IPS-18a (cell line): ENCODE data around the gene KIF5B.
A peak's percentile ranks its signal among the peaks of the same experiment; 100 is the strongest.
"Not testable (repeated sequence)": the region's sequence is repeated elsewhere in the genome, so short reads cannot be mapped to it uniquely, and the experiment has no call there.

ENCODE experiments used
- H3K27ac ChIP-seq: one replicate; pipeline ENCODE4 v1.5.1; 2013; ENCODE audit warnings: low read length
- H3K27me3 ChIP-seq: one replicate; pipeline ENCODE4 v1.6.1; 2013; ENCODE audit warnings: mild to moderate bottlenecking, low read length; ENCODE audit not compliant: control insufficient read depth, insufficient read depth
- H3K36me3 ChIP-seq: one replicate; pipeline ENCODE4 v1.6.1; 2013; ENCODE audit warnings: low read depth, low read length; ENCODE audit not compliant: control insufficient read depth
- H3K4me1 ChIP-seq: one replicate; pipeline ENCODE4 v1.6.1; 2013; ENCODE audit warnings: low read depth, low read length; ENCODE audit not compliant: control insufficient read depth
- H3K4me3 ChIP-seq: one replicate; pipeline ENCODE4 v1.5.1; 2013; ENCODE audit warnings: low read length
- H3K9ac ChIP-seq: one replicate; pipeline ENCODE4 v1.6.1; 2013; ENCODE audit warnings: mild to moderate bottlenecking, low read length, moderate library complexity
- H3K9me3 ChIP-seq: one replicate; pipeline ENCODE4 v1.6.1; 2013; ENCODE audit warnings: low read depth, low read length; ENCODE audit not compliant: control insufficient read depth

KIF5B gene

DNA sequence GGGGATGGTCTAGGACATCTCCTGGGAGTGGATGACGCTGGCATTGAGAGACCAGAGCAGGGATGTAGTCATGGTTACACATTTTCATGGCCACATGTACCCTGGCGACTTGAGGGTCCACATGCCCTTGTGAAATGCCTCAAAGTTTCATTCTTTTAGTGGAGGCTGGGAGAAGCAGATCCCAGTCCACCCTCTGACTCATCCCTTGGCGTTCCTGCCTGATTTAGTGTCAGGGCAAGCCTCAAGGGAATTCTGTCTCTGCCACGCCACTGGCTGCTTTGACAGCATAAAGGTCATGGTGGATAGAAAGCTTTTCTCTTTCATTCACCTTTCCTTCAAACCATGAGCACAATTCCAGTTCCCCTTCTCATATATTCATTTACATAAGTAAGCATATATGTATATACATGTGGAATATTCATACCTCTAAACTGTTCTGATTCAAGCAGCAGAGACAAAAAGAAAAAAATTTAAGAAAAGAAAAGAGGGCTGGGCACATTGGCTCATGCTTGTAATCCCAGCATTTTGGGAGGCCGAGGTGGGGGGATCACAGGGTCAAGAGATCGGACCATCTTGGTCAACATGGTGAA is 21.8 kb upstream of the KIF5B start:
- Histone ChIP-seq H3K36me3 (no peaks in the 10 kb centered on the region), H3K4me1 (no peaks in the 10 kb centered on the region), H3K9ac (no peak overlapping the region), H3K9me3 (no peaks in the 10 kb centered on the region), H3K4me3 (no peak overlapping the region), H3K27me3 (no peaks in the 10 kb centered on the region), H3K27ac (no peak overlapping the region)

DNA sequence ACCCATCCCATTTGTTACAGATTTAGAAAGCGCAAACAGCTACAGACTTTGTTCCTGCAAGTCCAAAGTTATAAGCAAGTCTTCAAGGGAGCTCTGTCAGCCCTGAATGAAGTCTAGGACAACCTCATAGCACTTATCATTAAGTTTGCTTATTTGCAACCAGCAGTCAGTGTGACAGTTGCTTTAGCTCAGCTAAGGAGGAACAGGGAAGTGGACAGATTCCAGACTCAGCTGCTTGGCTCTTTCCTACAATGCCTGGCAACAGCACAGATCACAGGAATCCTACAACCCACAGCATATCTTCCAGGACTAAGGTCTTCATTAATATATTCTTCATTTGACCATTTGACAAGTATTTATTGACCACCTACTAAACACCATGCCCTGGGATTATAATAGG is 17.4 kb upstream of the KIF5B start:
- H3K9me3 ChIP-seq, result no peaks in the 10 kb centered on the region
- H3K4me1 ChIP-seq, result peaks cover 6% of the 10 kb centered on the region
- H3K36me3 ChIP-seq, result no peaks in the 10 kb centered on the region
- no peak overlapping the region for H3K9ac ChIP-seq
- H3K27me3 ChIP-seq, result peaks cover 4% of the 10 kb centered on the region
- H3K4me3 ChIP-seq, result no peak overlapping the region
- H3K27ac ChIP-seq, result no peak overlapping the region

DNA sequence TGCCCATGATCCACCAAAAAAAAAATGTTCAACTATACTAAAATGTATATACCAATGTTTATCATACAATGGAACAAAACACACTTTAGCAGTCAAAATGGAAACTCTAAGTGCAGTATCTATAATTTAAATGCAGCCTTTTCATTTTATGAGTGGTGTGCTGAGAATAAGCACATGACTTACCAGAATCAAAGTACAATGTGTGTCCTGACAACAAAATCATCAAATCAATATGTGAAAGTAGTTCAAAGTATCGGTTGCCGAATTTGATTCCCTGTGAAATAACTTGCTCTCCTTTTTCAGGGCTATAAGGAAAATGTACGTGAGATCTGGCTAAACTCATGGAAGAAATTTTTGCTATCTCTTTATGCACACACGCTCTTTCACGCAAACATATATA is 16.9 kb upstream of the KIF5B start:
- Histone ChIP-seq H3K4me3 (no peak overlapping the region), H3K27me3 (peaks cover 4% of the 10 kb centered on the region), H3K9ac (no peak overlapping the region), H3K4me1 (peaks cover 6% of the 10 kb centered on the region), H3K9me3 (no peaks in the 10 kb centered on the region), H3K27ac (no peak overlapping the region), H3K36me3 (no peaks in the 10 kb centered on the region)

DNA sequence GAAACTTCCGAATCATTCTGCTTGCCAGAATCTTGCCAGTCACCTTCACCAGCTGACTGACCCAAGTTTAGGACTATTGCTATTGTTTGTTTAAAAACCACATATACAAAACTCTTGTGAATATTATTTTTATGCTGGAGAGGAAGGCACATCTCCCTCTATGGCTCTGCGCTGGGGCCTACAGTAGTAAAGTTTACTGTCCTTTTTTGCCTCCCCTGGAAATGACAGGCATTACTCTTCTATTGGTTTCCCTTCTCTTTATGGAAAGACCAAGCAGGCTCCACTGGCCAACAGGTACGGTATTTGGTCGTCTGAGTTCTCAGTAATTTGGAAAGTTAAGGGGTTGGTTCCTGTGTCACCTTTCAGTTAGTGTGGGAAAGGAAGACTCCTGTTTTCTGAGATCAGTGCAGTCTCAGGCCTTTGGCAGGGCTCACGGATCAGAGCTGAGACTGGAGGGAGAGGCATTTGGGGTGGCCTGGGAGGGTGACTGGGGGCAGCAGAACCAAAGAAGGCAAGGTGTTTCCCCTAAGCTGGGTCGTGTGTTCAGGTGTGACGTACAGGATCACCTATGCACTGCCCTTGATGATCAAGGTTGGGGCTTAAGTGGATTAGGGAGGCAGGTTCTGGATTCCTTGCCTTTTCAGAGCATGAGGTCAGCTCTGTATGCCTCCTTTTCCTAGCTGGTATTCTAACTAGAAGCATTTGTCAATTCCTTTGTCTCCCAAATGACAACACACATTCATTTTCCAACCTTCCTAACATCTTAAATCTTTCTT is 16.0 kb upstream of the KIF5B start:
- Histone ChIP-seq H3K36me3 (no peaks in the 10 kb centered on the region), H3K9ac (no peak overlapping the region), H3K27me3 (peaks cover 4% of the 10 kb centered on the region), H3K4me3 (no peak overlapping the region), H3K9me3 (no peaks in the 10 kb centered on the region), H3K4me1 (peaks cover 6% of the 10 kb centered on the region), H3K27ac (no peak overlapping the region)

DNA sequence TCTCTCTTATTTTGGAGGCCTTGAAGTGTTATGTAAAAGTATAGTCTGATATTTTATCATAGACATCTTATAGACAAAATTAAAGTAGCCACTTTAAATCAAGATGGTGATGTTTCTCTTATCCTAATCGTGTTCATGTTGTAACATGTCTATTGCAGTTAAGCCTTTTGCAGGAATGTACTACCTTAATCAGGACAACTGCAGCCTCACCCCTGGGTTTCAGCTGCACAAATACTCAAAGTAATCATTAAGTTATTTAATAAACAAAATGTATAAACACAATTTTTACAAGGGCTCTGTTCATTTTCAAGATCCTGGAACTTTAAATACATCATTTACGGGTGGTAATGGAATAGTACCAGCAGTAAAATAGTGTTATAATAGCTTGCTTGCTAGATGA is 14.4 kb upstream of the KIF5B start:
- H3K9ac ChIP-seq, result no peak overlapping the region
- peaks cover 4% of the 10 kb centered on the region for H3K27me3 ChIP-seq
- peaks cover 6% of the 10 kb centered on the region for H3K4me1 ChIP-seq
- H3K36me3 ChIP-seq, result no peaks in the 10 kb centered on the region
- H3K27ac ChIP-seq, result no peak overlapping the region
- H3K9me3 ChIP-seq, result no peaks in the 10 kb centered on the region
- H3K4me3 ChIP-seq, result no peak overlapping the region

DNA sequence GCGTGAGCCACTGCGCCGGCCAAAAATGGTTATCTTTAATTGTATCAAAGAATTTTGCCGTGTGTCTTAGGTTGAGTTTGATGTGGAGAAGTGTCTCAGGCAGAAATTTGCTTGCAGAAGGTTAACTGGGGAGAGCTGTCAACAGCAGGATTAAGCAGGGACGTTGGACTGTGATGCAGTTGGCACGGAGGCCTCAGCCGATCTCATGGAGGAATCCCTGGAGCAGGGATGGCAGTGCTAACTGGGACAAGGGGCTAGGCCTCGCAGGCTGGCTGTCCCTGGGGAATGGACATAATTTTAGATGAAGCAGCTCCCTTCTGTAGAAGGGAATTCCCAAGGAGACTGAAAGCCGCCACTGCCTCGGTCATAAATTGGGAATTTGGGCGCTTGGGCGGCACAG is 12.3 kb upstream of the KIF5B start:
- no peaks in the 10 kb centered on the region for H3K36me3 ChIP-seq
- H3K9me3 ChIP-seq, result no peaks in the 10 kb centered on the region
- no peak overlapping the region for H3K27ac ChIP-seq
- peaks cover 4% of the 10 kb centered on the region for H3K27me3 ChIP-seq
- H3K4me1 ChIP-seq, result peaks cover 6% of the 10 kb centered on the region
- H3K9ac ChIP-seq, result no peak overlapping the region
- H3K4me3 ChIP-seq, result no peak overlapping the region

DNA sequence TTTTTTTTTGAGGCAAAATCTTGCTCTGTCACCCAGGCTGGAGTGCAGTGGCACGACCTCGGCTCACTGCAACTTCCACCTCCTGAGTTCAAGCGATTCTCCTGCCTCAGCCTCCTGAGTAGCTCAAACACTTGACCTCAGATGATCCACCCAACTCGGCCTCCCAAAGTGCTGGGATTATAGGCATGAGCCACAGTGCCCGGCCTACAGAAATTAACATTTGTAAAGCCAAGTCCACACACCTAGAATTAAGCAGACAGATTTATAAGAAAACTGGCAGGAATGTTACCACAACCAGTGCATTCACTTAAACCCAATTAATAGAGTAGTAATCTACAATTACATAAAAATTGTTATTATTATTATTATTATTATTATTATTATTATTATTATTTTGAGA is 11.7 kb upstream of the KIF5B start:
- H3K9me3 ChIP-seq, H3K4me1 ChIP-seq, H3K9ac ChIP-seq, H3K4me3 ChIP-seq, H3K36me3 ChIP-seq, H3K27ac ChIP-seq, H3K27me3 ChIP-seq: not testable (repeated sequence)

DNA sequence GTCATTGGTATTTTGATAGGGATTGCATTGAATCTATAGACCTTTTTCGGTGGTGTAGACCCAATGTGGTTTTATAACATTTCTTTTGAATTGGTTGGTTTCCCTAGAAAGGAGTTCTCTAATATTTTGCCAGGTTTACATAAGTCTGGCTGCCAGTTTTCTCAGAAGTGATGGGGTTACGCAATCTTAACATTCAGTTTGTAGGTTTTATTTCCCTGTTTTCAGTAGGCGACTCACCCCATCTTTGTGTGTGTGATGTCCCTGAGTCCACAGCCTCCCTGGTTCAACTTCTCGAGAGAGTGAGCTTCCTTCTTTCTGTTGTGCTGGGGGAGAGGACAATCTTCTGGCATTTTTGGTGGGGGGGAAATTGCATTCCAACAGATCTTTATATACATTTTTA is 9.6 kb upstream of the KIF5B start:
- Histone ChIP-seq H3K27ac (no peak overlapping the region), H3K9me3 (no peaks in the 10 kb centered on the region), H3K27me3 (no peaks in the 10 kb centered on the region), H3K4me1 (no peaks in the 10 kb centered on the region), H3K4me3 (no peak overlapping the region), H3K36me3 (no peaks in the 10 kb centered on the region), H3K9ac (no peak overlapping the region)

DNA sequence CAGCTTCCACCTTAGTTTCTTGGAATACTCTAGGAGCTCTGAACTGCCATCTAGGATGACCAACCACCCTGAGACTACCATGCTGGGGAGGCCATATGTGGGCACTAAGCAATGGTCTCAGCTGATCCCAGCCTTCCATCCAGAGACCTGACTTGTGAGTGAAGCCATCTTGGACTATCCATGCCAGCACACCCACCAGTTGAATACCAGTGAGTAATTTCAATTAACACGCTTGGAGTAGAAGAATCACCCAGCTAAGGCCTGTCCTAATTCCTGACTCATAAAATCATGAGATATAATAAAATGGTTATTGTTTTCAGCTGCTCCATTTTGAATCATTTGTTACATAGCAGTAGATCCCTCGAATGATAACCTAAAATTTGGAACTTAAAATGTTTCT is 5.2 kb upstream of the KIF5B start:
- Histone ChIP-seq H3K27ac (no peak overlapping the region), H3K27me3 (no peaks in the 10 kb centered on the region), H3K9ac (no peak overlapping the region), H3K36me3 (no peaks in the 10 kb centered on the region), H3K4me1 (no peaks in the 10 kb centered on the region), H3K9me3 (no peaks in the 10 kb centered on the region), H3K4me3 (no peak overlapping the region)

DNA sequence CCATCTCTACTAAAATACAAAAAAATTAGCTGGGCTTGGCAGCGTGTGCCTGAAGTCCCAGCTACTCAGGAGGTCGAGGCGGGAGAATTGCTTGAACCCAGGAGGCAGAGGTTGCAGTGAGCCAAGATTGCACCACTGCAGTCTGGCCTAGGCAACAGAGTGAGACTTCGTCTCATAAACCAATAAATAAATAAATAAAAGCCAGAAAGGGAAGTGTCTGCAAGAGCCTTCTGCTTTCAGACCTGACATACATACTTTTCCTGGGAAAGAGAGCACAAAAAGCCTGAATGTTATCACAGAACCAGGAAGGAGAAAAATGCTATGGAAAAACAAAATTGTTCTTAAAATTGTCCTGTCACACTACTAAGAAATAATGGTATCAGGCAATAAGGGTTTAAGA is 4.1 kb upstream of the KIF5B start:
- Histone ChIP-seq H3K9ac (no peak overlapping the region), H3K4me3 (no peak overlapping the region), H3K27me3 (no peaks in the 10 kb centered on the region), H3K4me1 (no peaks in the 10 kb centered on the region), H3K36me3 (no peaks in the 10 kb centered on the region), H3K9me3 (no peaks in the 10 kb centered on the region), H3K27ac (no peak overlapping the region)

DNA sequence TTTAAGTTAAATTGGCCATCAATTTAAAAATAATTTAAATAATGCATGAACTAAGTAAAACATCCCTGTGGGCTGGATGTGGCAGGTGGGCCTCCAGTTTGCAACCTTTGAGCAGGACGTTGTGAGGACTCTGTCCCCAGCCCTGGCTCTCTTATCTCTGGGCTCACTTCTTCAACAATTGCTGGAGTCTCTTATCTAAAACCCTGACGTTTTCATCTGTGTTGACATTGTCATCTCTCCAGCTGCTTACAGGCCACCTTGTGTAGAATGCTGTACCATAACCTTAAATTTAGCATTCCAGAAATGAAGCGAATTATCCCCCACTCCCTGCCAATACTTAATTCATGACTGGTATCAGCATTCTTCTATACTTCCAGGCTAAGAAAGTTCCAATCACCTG is 3.2 kb upstream of the KIF5B start:
- Histone ChIP-seq H3K9ac (no peak overlapping the region), H3K36me3 (no peaks in the 10 kb centered on the region), H3K9me3 (no peaks in the 10 kb centered on the region), H3K27me3 (no peaks in the 10 kb centered on the region), H3K4me1 (no peaks in the 10 kb centered on the region), H3K4me3 (no peak overlapping the region), H3K27ac (no peak overlapping the region)

DNA sequence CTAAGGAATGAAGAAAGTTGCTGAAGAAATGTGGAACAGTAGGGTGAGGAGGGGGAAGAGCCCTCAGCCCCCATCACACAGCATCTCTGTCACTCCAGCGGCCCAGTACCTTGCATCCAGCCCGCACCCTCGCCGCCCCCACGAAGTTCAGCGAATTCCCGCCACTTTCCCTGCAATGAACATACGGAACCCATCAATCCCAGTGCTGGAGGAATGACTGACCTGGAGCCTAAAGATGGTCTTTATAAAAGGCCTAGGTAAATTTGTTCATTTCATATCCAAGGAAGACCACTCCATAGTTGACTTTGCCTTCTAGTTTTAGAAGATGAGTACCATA is 779 bp upstream of the KIF5B start:
- H3K27me3 ChIP-seq, result no peaks in the 10 kb centered on the region
- no peaks in the 10 kb centered on the region for H3K36me3 ChIP-seq
- H3K9ac ChIP-seq, result no peak overlapping the region
- H3K4me1 ChIP-seq, result peaks cover 19% of the 10 kb centered on the region
- no peak overlapping the region for H3K27ac ChIP-seq
- no peaks in the 10 kb centered on the region for H3K9me3 ChIP-seq
- H3K4me3 ChIP-seq, result peak overlapping the region; percentile 91
